ENCODE data around the gene CTRL.

DNA sequence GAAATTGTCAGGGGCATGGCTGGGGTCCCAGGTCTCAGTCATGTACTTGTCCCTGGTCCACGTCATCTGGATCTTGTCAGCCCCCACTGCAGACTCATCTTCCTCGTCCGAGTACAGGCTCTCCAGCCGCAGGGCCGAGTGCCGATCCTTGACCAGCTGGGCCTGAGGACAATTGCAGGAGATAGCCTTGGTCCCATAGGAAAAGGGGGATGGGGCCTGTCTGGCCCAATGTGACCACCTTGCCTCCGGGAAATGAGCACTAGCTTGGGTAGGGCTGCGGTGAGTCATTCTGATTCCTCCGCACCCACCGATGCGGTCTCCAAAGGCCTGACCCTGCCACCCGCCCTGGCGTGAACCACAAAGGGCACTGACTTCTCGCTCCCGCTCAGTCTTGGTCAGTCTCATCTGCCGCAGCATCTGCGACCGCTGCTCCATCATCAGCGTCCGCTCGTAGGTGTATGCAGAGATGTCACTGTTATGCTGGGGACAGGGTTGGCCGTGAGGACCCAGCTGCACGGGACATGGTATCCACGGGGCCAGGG, 13.8 kb upstream of the CTRL start:
- no peak for TF ChIP-seq POLR2A (IDR thresholded peaks at IDR 0.05)
- TF ChIP-seq, protein P1, sequence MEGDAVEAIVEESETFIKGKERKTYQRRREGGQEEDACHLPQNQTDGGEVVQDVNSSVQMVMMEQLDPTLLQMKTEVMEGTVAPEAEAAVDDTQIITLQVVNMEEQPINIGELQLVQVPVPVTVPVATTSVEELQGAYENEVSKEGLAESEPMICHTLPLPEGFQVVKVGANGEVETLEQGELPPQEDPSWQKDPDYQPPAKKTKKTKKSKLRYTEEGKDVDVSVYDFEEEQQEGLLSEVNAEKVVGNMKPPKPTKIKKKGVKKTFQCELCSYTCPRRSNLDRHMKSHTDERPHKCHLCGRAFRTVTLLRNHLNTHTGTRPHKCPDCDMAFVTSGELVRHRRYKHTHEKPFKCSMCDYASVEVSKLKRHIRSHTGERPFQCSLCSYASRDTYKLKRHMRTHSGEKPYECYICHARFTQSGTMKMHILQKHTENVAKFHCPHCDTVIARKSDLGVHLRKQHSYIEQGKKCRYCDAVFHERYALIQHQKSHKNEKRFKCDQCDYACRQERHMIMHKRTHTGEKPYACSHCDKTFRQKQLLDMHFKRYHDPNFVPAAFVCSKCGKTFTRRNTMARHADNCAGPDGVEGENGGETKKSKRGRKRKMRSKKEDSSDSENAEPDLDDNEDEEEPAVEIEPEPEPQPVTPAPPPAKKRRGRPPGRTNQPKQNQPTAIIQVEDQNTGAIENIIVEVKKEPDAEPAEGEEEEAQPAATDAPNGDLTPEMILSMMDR (IDR thresholded peaks at IDR 0.05), result no peak

Measured in adrenal gland (tissue), 5 donors.